Pancreas (tissue), 10 donors: ENCODE measurements around the gene AQP7. TPM values are rescaled to one million over a fixed set of nuclear protein-coding genes. Genes with fewer than 3 reads are reported as not detected.

Experiments
- ATAC-seq, 4 donors: fragments of 200-7000 bp; cut with Tn5 transposase; one replicate each; pipeline versions ENCODE4 v1.8.0 to v1.9.1; 2020; ENCODE audit warnings: mild to moderate bottlenecking in 4 of 4, moderate library complexity in 4 of 4
- DNase-seq, 6 donors: peaks; one replicate each; pipeline ENCODE4 v3.0.0-alpha.2; 2020
- FAIRE-seq: peaks from 2 replicates; lab custom pipeline; 2012; peaks lifted over from hg19 to GRCh38; lab: Jason Lieb, UNC
- H3K27ac ChIP-seq, 4 donors: fragments of 200-600 bp; sonication (generic); 1 replicate in 3 of 4; 2 replicates in 1 of 4; pipeline versions ENCODE4 v1.5.0 to v1.8.0; 2020
- H3K27me3 ChIP-seq, 4 donors: fragments of 200-600 bp; one replicate each; pipeline ENCODE4 v1.8.0; 2021
- H3K36me3 ChIP-seq, 3 donors: fragments of 200-600 bp; sonication (generic) in 1 of 3; one replicate each; pipeline versions ENCODE4 v1.5.0 to v1.8.0; 2020 to 2021
- H3K4me1 ChIP-seq, 3 donors: fragments of 200-600 bp; one replicate each; pipeline ENCODE4 v1.8.0; 2021
- H3K4me3 ChIP-seq, 4 donors: fragments of 200-600 bp; sonication (generic) in 2 of 4; one replicate each; pipeline versions ENCODE4 v1.5.0 to v1.8.0; 2020 to 2021
- H3K9me3 ChIP-seq, 4 donors: fragments of 200-600 bp; one replicate each; pipeline ENCODE4 v1.8.0; 2021
- WGBS, 2 donors: extraction: QIAGEN DNeasy Blood & Tissue Kit; methylation state at CpG; one replicate each; pipeline ENCODE4 v1.1.7; 2013; 5-methylcytosine and 5-hydroxymethylcytosine counted together
- intact Hi-C, 3 donors: fragments of 100-400 bp; cut with DNase I; formaldehyde crosslinking; loops; one replicate each; pipeline versions ENCODE4 v1.11.1 to v1.14.2; 2022
- polyA plus RNA-seq, 2 donors: library from polyadenylated mRNA; stranded (reverse); fragments of 200-250 nt; gene quantifications; one replicate each; pipeline ENCODE4 v1.2.3, GENCODE V29; 2013
- total RNA-seq, 6 donors: library from RNA; stranded (reverse); fragmentation: NEBNext Ultra II Directional in 4 of 6; extraction: Animal tissue kit (Norgen Biotek cat#: 25700) in 4 of 6; gene quantifications; one replicate each; pipeline versions ENCODE4 v1.2.1 to v1.2.4, GENCODE V29; 2021 to 2023
- TF ChIP-seq, protein P1 (sequence below), 4 donors: fragments of 200-600 bp; sonication (generic) in 3 of 4; IDR thresholded peaks; one replicate each; pipeline versions ENCODE4 v1.5.0 to v1.8.0; 2021; ENCODE audit warnings: antibody characterized with exemption in 4 of 4
- donor health status: healthy with polysubstance abuse.
- donor health status: DM: no; HTN: no; CAD: no; lungs with moderate emphysema.
- donor health status: DM: no; HTN: no; CAD: no.
- donor health status: control.
- donor health status: control.
- donor health status: Bipolar disorder and iron deficiency.
- donor health status: DM: yes; HTN: yes; CAD: no.
- donor health status: DM: no; HTN: no; CAD: no.
- donor health status: DM: no; HTN: no; CAD: no.
- donor health status: DM: yes; HTN: yes; CAD: no.

Gene AQP7
- total and polyA plus RNA-seq, 8 donors, result 1.0 to 12.0 (median 2.3) TPM

GRCh38 chr9:33442125-33442524, 39.8 kb upstream of the AQP7 start:
- Histone ChIP-seq H3K27me3 (no peaks in the 10 kb centered on the region), H3K36me3 (peaks cover 0 to 11% (median 0%) of the 10 kb centered on the region in 3 donors), H3K9me3 (no peaks in the 10 kb centered on the region), H3K27ac (no peak overlapping the region), H3K4me3 (no peak overlapping the region), H3K4me1 (peaks cover 0 to 15% (median 0%) of the 10 kb centered on the region in 3 donors)
- TF ChIP-seq, protein P1, sequence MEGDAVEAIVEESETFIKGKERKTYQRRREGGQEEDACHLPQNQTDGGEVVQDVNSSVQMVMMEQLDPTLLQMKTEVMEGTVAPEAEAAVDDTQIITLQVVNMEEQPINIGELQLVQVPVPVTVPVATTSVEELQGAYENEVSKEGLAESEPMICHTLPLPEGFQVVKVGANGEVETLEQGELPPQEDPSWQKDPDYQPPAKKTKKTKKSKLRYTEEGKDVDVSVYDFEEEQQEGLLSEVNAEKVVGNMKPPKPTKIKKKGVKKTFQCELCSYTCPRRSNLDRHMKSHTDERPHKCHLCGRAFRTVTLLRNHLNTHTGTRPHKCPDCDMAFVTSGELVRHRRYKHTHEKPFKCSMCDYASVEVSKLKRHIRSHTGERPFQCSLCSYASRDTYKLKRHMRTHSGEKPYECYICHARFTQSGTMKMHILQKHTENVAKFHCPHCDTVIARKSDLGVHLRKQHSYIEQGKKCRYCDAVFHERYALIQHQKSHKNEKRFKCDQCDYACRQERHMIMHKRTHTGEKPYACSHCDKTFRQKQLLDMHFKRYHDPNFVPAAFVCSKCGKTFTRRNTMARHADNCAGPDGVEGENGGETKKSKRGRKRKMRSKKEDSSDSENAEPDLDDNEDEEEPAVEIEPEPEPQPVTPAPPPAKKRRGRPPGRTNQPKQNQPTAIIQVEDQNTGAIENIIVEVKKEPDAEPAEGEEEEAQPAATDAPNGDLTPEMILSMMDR (IDR thresholded peaks at IDR 0.05), result no peak
- no peak for DNase-seq
- intact Hi-C loops, result no loop called here
- ATAC-seq, result no peak
- no peak for FAIRE-seq
- WGBS, 2 donors, result 93 to 96% methylated on average over 13 to 15 of the region's 15 CpGs

GRCh38 chr9:33440609-33441008, 38.2 kb upstream of the AQP7 start:
- TF ChIP-seq, protein P1 (IDR thresholded peaks at IDR 0.05), result no peak
- DNase-seq (no peak), ATAC-seq (no peak), FAIRE-seq (no peak)
- peaks cover 0 to 11% (median 0%) of the 10 kb centered on the region in 3 donors for H3K36me3 ChIP-seq
- no peaks in the 10 kb centered on the region for H3K9me3 ChIP-seq
- H3K4me3 ChIP-seq, result no peak overlapping the region
- no peaks in the 10 kb centered on the region for H3K27me3 ChIP-seq
- no peak overlapping the region for H3K27ac ChIP-seq
- peaks cover 0 to 10% (median 0%) of the 10 kb centered on the region in 3 donors for H3K4me1 ChIP-seq
- intact Hi-C loops, result no loop called here
- WGBS, 2 donors, result 95 to 97% methylated on average over 1 of the region's 1 CpG

GRCh38 chr9:33440204-33440603, 37.8 kb upstream of the AQP7 start:
- no peak for DNase-seq
- TF ChIP-seq, protein P1 (IDR thresholded peaks at IDR 0.05), result no peak
- WGBS, 2 donors, result 93 to 95% methylated on average over 7 of the region's 7 CpGs
- no peak for ATAC-seq
- Histone ChIP-seq H3K9me3 (no peaks in the 10 kb centered on the region), H3K36me3 (peaks cover 0 to 11% (median 0%) of the 10 kb centered on the region in 3 donors), H3K27me3 (no peaks in the 10 kb centered on the region), H3K27ac (no peak overlapping the region), H3K4me1 (peaks cover 0 to 8% (median 0%) of the 10 kb centered on the region in 3 donors), H3K4me3 (no peak overlapping the region)
- intact Hi-C loops, result no loop called here
- FAIRE-seq, result no peak

GRCh38 chr9:33439731-33440130, 37.4 kb upstream of the AQP7 start:
- TF ChIP-seq, protein P1 (IDR thresholded peaks at IDR 0.05), result no peak

DNA sequence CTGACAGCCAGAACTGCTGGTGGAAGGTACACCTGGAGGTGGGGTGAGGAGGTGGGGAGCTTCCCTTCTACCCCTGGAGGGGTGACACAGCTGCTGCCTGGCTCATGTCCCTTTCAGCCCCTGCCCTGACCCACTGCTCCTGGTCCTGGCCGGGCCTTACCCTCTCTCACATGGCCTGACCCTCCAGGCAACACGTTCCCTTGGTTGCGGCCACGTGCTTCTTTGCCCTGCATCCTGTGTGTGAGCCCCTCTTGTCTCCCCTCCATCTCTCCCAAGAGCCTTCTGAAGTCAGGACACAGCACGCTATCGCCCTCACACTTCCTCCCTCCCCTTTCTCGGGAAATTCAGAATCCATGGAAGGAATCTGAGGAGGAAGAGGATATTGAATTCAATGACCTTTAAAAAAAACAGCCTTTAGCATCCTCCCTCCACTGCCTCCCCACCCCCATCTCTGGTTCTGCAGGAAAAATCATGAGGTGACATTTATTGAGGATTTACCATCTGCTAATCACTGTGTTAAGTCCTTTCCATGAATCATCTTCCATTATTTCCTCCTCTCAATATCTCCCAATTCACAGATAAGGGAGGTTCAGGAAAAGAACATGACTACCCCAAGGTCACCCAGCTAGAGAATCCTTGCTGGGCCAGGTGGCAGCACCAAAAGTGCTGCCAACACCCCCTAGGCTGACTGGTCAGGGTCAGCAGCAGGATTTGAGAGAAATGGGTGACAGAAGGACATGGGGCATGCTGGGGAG, 36.7 kb upstream of the AQP7 start:
- Histone ChIP-seq H3K27ac (no peak overlapping the region), H3K36me3 (peaks cover 0 to 11% (median 0%) of the 10 kb centered on the region in 3 donors), H3K4me1 (peaks cover 0 to 5% (median 0%) of the 10 kb centered on the region in 3 donors), H3K27me3 (no peaks in the 10 kb centered on the region), H3K4me3 (no peak overlapping the region), H3K9me3 (no peaks in the 10 kb centered on the region)
- WGBS, 2 donors, result 74 to 76% methylated on average over 6 to 7 of the region's 7 CpGs
- TF ChIP-seq, protein P1 (IDR thresholded peaks at IDR 0.05), result no peak
- intact Hi-C loops, result no loop called here
- no peak for DNase-seq
- peak in 1 of 4 donors; percentile 15 for ATAC-seq
- FAIRE-seq, result no peak

More at GRCh38 chr9:33439731-33440130, 37.4 kb upstream of the AQP7 start:
- FAIRE-seq, result no peak
- H3K27me3 ChIP-seq, result no peaks in the 10 kb centered on the region
- no peak overlapping the region for H3K4me3 ChIP-seq
- peak; percentile 6 to 55 (median 30) for ATAC-seq
- WGBS, 2 donors, result 39 to 63% methylated on average over 6 of the region's 6 CpGs
- peaks cover 0 to 5% (median 0%) of the 10 kb centered on the region in 3 donors for H3K4me1 ChIP-seq
- intact Hi-C loops, result no loop called here
- no peak overlapping the region for H3K27ac ChIP-seq
- peaks cover 0 to 11% (median 0%) of the 10 kb centered on the region in 3 donors for H3K36me3 ChIP-seq
- DNase-seq, result no peak
- H3K9me3 ChIP-seq, result no peaks in the 10 kb centered on the region
